Muscle of back (tissue), 13 donors: Measurements from ENCODE around the gene RBBP4. TPM values are rescaled to one million over a fixed set of nuclear protein-coding genes. Genes with fewer than 3 reads are reported as not detected.
"Not testable (repeated sequence)": the region's sequence is repeated elsewhere in the genome, so short reads cannot be mapped to it uniquely, and the experiment has no call there.

Experiments
- DNase-seq, 3 donors: peaks; one replicate each; pipeline versions ENCODE4 v3.0.0 to v3.0.0-alpha.2; 2013
- long read RNA-seq, 9 donors: transcript quantifications; one replicate each; lab custom pipeline, GENCODE V29; 2026
- polyA plus RNA-seq, 10 donors: library from polyadenylated mRNA; unstranded; fragments of 120-200 nt; gene quantifications; one replicate each; pipeline ENCODE4 v1.2.1, GENCODE V29; 2013; ENCODE audit not compliant: insufficient read length in 10 of 10

Gene RBBP4
- polyA plus RNA-seq, result 100 to 1,000 TPM; 128 to 192 (median 154) TPM
- long read RNA-seq, donor 1, full-length matches to known transcripts, result 35 of 63 reads
- long read RNA-seq, donor 1, partial matches to known transcripts, result 18 of 63 reads
- long read RNA-seq, donor 1, other reads (novel, unspliced or antisense), result 10 of 63 reads
- long read RNA-seq, donor 2, full-length matches to known transcripts, result 31 of 31 reads
- long read RNA-seq, donor 2, partial matches to known transcripts, result 0 of 31 reads
- long read RNA-seq, donor 2, other reads (novel, unspliced or antisense), result 0 of 31 reads
- long read RNA-seq, donor 3, result 0 reads
- long read RNA-seq, donor 4, full-length matches to known transcripts, result 26 of 39 reads
- long read RNA-seq, donor 4, partial matches to known transcripts, result 0 of 39 reads
- long read RNA-seq, donor 4, other reads (novel, unspliced or antisense), result 13 of 39 reads
- long read RNA-seq, donor 5, full-length matches to known transcripts, result 50 of 50 reads
- long read RNA-seq, donor 5, partial matches to known transcripts, result 0 of 50 reads
- long read RNA-seq, donor 5, other reads (novel, unspliced or antisense), result 0 of 50 reads
- long read RNA-seq, donor 6, full-length matches to known transcripts, result 39 of 82 reads
- long read RNA-seq, donor 6, partial matches to known transcripts, result 29 of 82 reads
- long read RNA-seq, donor 6, other reads (novel, unspliced or antisense), result 14 of 82 reads
- long read RNA-seq, donor 7, full-length matches to known transcripts, result 26 of 26 reads
- long read RNA-seq, donor 7, partial matches to known transcripts, result 0 of 26 reads
- long read RNA-seq, donor 7, other reads (novel, unspliced or antisense), result 0 of 26 reads
- long read RNA-seq, donor 8, full-length matches to known transcripts, result 30 of 37 reads
- long read RNA-seq, donor 8, partial matches to known transcripts, result 0 of 37 reads
- long read RNA-seq, donor 8, other reads (novel, unspliced or antisense), result 7 of 37 reads
- long read RNA-seq, donor 9, full-length matches to known transcripts, result 7 of 7 reads
- long read RNA-seq, donor 9, partial matches to known transcripts, result 0 of 7 reads
- long read RNA-seq, donor 9, other reads (novel, unspliced or antisense), result 0 of 7 reads

DNA sequence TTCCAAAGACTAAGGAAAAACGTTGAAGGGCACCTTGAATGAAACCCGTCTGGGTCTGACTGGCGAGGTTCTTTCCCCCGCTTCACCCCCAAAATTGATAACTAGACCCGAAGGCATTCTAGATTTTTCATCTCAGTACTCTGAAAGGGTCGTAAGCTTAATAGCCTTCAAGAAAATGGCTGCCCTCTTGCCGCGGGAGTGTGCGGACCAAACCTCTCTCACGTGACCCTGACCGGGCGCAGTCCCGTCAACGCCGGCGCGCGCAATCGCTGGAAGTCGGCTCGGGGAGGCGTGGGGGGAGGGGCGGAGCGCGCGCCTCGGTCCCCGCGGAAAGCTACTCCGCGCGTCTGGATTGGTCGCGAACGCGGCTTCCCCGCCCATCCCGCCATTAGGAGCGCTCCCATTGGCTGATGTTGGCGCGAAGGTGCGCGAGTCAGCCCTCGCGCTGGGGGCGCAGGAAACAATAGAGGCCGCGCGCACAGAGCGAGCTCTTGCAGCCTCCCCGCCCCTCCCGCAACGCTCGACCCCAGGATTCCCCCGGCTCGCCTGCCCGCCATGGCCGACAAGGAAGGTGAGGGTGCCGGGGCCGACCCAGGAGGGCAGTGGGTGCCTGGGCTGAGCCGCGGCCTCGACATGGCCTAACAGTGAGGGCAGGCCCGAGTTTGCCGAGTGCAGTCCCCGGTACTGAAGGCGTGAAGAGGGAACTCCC, at the start of gene RBBP4:
Gene RBBP4, plus strand, starts transcription at position 457 of the 709 bp plus-strand sequence. Its CDS starts 99 bp downstream, at position 556.
- DNase-seq, result peak; percentile 98 to 100 (median 99)

GRCh38 chr1:32605711-32606424, 45.1 kb upstream of the RBBP4 start:
- DNase-seq, result no peak

DNA sequence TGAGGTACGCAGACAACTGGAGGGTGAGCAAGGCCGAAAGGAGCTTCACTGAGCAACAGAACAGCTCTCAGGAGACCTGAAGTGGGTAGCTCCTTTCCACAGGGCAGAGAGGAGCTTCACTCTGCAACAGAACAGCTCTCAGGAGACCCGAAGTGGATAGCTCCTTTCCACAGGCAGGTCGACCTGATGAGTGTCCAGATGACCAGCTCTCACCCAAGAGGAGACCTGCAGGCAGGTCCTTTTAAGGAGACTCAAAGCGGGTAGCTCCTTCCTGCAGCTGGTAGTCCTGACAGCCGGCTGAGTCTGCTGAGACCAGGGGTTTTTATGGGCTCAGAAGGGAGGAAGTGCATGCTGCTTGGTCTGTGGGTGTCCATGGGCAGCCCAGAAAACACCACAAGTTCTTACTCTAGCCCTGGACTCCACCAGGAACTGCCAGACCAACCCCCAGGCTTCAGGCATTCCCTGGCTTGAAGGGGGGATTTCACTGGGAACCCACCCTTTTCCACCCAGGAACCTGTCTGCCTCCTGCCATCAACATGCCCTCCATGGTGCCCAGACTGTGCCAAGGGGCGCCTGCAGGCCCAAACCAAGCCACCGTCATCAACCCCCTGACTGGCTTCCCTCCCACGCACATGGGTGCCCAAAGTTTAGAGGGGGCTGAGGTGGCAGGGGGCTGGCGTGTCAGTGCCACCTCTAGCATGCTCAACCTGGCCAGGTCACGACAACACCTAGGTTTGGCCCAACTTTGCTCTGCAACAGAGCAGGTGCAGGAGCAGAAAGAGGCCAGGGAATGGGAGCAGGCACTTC, 44.2 kb upstream of the RBBP4 start:
- no peak for DNase-seq

- no peak for DNase-seq
Observed at GRCh38 chr1:32609180-32609579, 41.8 kb upstream of the RBBP4 start.

DNA sequence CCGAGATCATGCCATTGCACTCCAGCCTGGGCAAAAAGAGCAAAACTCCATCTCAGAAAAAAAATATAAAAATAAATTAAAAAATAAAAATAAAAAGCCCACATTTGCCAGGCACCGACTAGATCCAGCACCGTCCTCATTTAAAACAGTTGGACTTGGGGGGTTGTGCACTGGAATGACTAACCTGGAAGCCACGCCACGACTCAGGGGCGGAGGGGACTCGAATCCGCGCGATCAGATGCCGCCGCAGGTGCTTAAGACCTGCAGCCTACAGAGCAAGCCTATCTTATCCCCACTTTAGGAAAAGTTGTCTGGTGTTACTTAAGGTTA, 39.2 kb upstream of the RBBP4 start:
- DNase-seq, result no peak

GRCh38 chr1:32612189-32612881, 38.7 kb upstream of the RBBP4 start:
- DNase-seq, result peak; percentile 19 to 63 (median 48)

GRCh38 chr1:32613472-32613871, 37.5 kb upstream of the RBBP4 start:
- DNase-seq, result no peak

- no peak for DNase-seq
Observed at GRCh38 chr1:32618673-32619221, 32.3 kb upstream of the RBBP4 start.

DNA sequence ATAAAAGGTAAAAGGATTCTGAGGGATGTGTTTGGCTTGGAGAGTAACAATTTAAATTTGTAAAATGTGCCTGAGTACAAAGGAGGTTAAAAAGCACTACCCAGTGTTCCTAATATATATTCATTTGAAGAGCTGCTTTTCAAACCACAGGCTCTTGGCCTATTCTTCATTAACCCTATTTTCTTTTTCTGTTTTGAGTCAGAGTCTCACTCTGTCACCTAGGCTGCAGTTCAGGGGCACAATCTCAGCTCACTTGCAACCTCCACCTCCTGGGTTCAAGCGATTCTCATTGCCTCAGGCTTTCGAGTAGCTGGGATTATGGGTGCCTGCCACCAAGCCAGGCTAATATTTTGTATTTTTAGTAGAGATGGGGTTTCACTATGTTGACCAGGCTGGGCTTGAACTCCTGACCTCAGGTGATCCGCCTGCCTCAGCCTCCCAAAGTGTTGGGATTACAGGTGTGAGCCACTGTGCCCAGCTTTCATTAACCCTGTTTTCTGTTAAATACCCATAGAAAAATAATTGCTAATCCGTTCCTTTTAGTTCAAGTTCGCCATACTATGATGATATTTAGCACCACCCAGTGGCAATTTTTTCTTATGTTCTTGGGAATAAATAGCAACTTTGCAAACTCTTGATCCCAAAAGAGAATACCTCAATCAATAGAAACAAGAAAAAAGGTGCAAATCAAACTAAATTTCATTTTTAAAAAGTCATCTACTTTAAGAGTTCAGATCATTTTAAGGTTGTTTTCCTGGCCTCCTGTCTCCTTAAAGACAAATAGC, 31.1 kb upstream of the RBBP4 start:
- peak in 2 of 3 donors; percentile 5 to 21 for DNase-seq

DNA sequence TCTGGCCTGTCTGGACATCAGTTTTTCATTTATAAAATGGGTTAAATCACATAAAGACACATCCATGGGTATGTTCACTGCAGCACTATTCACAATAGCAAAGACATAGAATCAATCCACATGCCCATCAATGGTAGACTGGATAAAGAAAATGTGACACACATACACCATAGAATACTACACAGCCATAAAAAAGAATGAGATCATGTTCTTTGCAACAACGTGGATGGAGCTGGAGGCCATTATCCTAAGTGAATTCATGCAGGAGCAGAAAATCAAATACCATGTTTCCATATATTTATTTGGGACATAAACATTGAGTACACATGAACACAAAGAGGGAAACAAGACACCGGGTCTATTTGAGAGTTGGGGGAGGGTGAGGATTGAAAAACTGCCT, 28.8 kb upstream of the RBBP4 start:
- DNase-seq, result no peak

GRCh38 chr1:32622806-32623681, 28.0 kb upstream of the RBBP4 start:
- DNase-seq, result no peak

- no peak for DNase-seq
Observed at GRCh38 chr1:32623775-32624174, 27.2 kb upstream of the RBBP4 start.

- no peak for DNase-seq
Observed at GRCh38 chr1:32626176-32626575, 24.8 kb upstream of the RBBP4 start.

- DNase-seq, result no peak
Observed at GRCh38 chr1:32627596-32628162, 23.3 kb upstream of the RBBP4 start.

GRCh38 chr1:32630173-32630572, 20.8 kb upstream of the RBBP4 start:
- not testable (repeated sequence) for DNase-seq

GRCh38 chr1:32632829-32633228, 18.2 kb upstream of the RBBP4 start:
- DNase-seq, result no peak
